Neuron (in vitro differentiated cells): ENCODE results near the gene ITPRIP.

Experiments used
- H2AFZ ChIP-seq: one replicate; pipeline ENCODE4 v1.6.1; 2013; ENCODE audit warnings: low read depth, mild to moderate bottlenecking, inconsistent platforms, low read length, moderate library complexity
- H3K27me3 ChIP-seq: one replicate; pipeline ENCODE4 v1.6.1; 2013; ENCODE audit warnings: low read length; ENCODE audit not compliant: insufficient read depth
- H3K36me3 ChIP-seq: one replicate; pipeline ENCODE4 v1.6.1; 2013; ENCODE audit warnings: low read length; ENCODE audit not compliant: insufficient read depth
- H3K4me1 ChIP-seq: one replicate; pipeline ENCODE4 v1.6.1; 2013; ENCODE audit warnings: low read length; ENCODE audit not compliant: insufficient read depth
- H3K4me3 ChIP-seq: 2 replicates; pipeline ENCODE4 v1.5.1; 2013; ENCODE audit warnings: mild to moderate bottlenecking, low read length, moderate library complexity
- H3K9me3 ChIP-seq: one replicate; pipeline ENCODE4 v1.6.1; 2013; ENCODE audit warnings: low read length

The ITPRIP gene

DNA sequence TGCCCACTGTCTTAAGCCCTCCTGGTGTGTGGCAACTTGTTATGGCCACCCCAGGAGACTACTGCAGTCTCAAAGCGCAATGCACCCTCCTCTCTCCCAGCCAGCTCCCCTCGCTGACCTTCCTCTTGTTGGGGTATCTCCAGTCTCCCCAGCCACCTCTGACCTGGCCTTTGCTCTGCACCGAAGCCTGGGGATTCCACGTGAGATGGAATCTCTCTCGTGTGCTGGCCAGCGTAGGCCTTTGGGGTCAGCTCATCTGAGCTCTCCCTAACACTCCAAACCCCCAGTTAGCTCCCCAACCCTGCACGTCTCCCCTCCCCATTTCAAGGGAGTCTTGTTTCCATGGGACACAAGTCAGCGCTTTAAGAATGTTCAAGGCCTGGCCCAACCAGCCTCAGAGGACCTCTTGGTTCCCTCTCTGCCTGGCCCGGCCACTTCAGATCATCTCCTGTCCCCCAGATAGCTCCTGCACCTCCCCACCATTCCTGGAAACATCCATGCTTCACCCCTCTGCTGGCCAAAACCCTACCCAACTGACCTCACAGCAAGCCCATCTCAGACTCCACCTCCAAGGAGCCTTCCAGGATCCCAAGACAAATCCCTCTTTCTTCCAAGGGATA is 11.2 kb downstream of the ITPRIP start:
- H3K36me3 ChIP-seq = no peaks in the 10 kb centered on the region
- H3K9me3 ChIP-seq = no peaks in the 10 kb centered on the region
- peaks cover 53% of the 10 kb centered on the region for H3K4me1 ChIP-seq
- H3K4me3 ChIP-seq = peak overlapping the region; percentile 39
- no peak overlapping the region for H2AFZ ChIP-seq
- H3K27me3 ChIP-seq = peaks cover 38% of the 10 kb centered on the region

DNA sequence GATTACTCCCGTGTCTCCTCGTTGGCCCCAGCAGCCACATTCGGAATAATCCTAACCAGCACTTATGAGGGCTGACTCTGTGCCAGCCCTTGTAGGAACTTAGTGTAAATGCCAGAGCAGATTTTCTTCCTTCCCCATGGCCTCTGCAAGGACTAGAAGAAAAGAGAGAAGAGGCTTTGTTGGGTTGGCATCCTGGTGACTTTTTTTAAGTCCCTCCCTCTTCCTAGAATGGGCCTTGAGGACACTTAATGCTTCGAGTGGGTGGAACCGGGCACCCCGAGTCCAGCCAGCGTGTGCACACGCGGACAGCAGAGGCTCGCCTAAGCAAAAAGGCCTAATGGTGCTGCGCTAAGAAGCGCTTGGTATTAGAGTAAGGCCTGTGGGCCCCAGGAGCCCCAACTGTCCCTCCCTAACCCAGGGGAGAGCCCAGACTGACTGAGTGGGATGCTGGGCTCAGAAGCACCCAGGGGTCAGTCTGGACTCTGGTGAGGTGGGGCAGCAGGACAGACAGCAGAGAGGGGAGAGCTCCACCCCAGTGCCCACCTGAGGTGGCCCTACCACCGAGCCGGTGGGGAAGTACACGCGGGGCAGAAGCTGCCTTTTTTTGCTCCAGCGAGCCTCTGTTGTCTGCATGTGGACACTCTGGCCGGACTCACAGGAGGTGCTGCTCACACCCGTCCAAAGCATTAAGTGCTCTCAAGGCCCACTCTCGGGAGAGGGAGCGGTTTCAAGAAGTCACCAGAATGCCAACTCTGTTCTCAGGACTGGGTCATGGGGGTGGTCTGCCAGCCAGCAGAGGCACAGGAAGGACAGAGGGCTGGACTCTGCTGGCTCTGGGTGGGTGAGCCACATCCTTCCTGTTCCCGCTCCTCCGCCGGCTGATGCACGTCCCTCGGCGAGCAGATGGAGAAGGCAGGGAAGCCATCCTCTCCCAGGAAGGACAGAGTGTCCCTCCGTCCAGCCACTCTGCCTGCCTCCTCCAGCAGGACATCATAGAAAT is 12.5 kb downstream of the ITPRIP start:
- Histone ChIP-seq H3K4me1 (peaks cover 39% of the 10 kb centered on the region), H3K27me3 (peaks cover 29% of the 10 kb centered on the region), H3K4me3 (no peak overlapping the region), H3K36me3 (no peaks in the 10 kb centered on the region), H2AFZ (no peak overlapping the region), H3K9me3 (no peaks in the 10 kb centered on the region)

DNA sequence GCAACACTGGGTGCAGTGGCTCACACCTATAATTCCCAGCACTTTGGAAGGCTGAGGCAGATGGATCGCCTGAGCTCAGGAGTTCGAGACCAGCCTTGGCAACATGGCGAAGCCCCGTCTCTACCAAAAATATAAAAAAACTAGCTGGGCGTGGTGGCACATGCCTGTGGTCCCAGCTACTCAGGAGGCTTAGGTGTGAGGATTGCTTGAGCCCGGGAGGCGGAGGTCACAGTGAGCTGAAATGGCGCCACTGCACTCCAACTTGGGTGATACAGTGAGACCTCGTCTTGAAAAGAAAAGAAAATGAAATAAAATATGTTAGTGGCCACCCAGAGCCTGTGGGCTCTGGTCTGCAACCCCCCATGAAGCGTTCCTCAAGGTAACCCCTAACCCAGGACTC is 13.3 kb downstream of the ITPRIP start:
- Histone ChIP-seq H3K4me1 (peaks cover 31% of the 10 kb centered on the region), H2AFZ (no peak overlapping the region), H3K4me3 (no peak overlapping the region), H3K36me3 (no peaks in the 10 kb centered on the region), H3K27me3 (peaks cover 22% of the 10 kb centered on the region), H3K9me3 (no peaks in the 10 kb centered on the region)

DNA sequence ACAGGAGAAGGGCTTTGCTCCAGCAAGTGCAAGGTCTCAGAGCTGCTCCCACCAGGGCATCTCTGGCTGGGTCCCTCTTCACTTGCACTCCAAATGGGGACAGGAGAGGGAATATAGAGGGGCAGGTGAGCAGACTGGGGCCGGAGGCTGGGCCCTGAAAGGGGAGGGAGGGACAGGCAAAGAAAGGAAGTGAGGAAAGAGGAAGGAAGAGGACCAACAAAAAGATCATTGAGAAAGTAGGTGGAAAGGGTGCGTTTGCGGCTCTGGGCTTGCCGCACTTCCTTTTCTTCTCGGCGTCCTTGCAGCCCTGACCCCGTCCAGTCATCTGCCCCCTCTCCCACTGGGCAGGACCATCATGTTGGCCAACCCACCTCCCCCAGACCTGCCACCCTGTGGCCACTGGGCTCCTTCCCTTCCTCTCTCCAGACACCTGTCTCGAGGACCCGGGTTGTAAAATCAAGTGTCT is 14.0 kb downstream of the ITPRIP start:
- H3K9me3 ChIP-seq = no peaks in the 10 kb centered on the region
- no peak overlapping the region for H3K4me3 ChIP-seq
- H3K4me1 ChIP-seq = peaks cover 24% of the 10 kb centered on the region
- H3K27me3 ChIP-seq = peaks cover 18% of the 10 kb centered on the region
- no peaks in the 10 kb centered on the region for H3K36me3 ChIP-seq
- H2AFZ ChIP-seq = no peak overlapping the region

DNA sequence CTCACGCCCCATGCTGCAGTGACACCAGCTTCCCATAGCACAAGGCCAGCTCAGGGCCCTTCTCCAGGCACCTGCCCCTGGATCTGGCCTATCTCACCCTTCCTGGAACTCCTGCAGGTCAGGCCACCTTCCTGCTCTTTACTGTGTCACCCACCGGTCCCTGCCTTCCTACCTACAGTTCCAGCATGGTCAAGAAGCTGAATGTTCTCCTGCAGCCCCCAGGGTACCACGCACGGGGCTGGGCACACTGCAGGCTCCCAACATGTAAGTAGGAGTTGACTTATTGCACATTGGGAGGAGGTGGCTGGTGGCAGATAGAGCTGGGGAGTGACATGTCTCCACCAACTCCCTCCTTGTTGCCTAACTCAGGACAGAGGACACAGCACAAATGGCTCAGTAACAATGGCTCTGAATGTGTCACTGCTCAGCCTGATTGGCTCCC is 14.5 kb downstream of the ITPRIP start:
- peaks cover 18% of the 10 kb centered on the region for H3K27me3 ChIP-seq
- H3K36me3 ChIP-seq = no peaks in the 10 kb centered on the region
- H3K4me3 ChIP-seq = no peak overlapping the region
- no peak overlapping the region for H2AFZ ChIP-seq
- H3K9me3 ChIP-seq = no peaks in the 10 kb centered on the region
- peaks cover 20% of the 10 kb centered on the region for H3K4me1 ChIP-seq

DNA sequence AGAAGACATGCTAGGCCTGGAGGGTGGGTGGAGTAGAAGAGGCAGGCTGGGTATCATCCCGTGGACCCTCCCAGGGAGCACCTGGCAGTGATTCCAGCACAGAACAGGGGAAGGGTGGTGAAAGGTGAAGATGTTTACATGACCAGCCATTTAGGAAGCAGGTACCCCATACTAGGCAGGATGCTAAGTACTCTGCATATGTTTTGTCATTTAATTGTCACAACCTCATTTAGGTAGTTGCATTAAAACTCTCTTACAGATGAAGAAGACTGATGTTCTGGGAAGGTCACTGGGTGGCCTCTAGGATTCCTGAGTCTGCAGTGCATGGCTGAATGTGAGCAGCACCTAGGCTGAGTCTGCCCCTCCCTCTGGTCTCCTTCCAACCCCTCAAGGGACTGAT is 15.2 kb downstream of the ITPRIP start:
- no peaks in the 10 kb centered on the region for H3K9me3 ChIP-seq
- H3K27me3 ChIP-seq = peaks cover 18% of the 10 kb centered on the region
- peaks cover 2% of the 10 kb centered on the region for H3K36me3 ChIP-seq
- no peak overlapping the region for H2AFZ ChIP-seq
- peaks cover 15% of the 10 kb centered on the region for H3K4me1 ChIP-seq
- H3K4me3 ChIP-seq = no peak overlapping the region

DNA sequence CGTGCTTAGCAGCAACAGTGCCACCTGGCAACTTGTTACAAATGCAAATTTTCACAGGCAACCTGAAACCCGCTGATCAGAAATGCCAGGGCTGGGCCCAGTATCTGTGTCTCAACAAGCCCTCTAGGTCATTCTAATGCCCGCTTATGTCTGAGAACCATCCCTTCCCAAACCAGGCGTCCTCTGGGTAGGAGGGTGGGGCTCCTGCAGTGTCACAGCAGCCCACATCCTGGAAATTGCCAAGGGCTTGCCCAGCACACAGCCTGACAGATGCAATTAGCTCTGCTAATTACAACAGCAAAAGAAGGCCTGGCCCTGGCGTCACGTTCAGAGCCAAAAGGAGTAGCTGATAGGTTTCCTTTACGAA is 15.9 kb downstream of the ITPRIP start:
- Histone ChIP-seq H3K27me3 (peaks cover 18% of the 10 kb centered on the region), H3K4me3 (no peak overlapping the region), H3K36me3 (peaks cover 2% of the 10 kb centered on the region), H2AFZ (no peak overlapping the region), H3K9me3 (no peaks in the 10 kb centered on the region), H3K4me1 (peaks cover 8% of the 10 kb centered on the region)

DNA sequence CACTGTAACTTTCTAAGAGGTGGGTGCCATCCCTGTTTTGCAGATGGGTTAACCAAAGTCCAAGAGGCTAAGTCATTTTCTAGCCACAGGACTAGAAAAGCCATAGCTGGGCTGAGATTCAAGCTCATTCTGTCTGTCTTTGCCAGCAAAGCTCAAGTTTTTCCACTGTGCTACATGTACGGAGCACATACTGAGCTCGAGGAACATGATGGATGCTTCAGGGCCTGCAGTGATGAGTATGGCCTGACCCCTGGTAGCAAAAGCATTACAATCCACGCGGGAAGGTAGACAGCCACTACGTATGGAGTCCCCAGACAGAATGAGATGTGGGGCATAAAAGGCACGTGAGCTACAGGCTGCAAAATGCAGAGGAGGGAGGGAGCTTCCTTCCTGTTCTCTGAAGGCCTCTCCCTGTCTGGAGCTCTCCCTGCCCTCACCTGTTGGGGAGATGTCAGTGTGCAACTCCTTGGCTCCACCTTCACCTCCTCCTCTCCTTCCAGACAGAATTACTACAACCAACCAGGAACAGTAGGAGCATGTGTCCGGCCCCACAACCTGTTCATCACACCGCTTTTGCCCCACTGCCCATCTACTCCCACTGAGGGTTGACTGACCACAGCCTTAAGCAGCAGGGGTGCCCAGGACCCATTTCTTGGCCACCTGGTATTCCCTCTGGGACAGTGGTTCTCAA is 16.4 kb downstream of the ITPRIP start:
- Histone ChIP-seq H2AFZ (no peak overlapping the region), H3K36me3 (peaks cover 2% of the 10 kb centered on the region), H3K27me3 (peaks cover 15% of the 10 kb centered on the region), H3K4me3 (no peak overlapping the region), H3K9me3 (no peaks in the 10 kb centered on the region), H3K4me1 (peaks cover 3% of the 10 kb centered on the region)

DNA sequence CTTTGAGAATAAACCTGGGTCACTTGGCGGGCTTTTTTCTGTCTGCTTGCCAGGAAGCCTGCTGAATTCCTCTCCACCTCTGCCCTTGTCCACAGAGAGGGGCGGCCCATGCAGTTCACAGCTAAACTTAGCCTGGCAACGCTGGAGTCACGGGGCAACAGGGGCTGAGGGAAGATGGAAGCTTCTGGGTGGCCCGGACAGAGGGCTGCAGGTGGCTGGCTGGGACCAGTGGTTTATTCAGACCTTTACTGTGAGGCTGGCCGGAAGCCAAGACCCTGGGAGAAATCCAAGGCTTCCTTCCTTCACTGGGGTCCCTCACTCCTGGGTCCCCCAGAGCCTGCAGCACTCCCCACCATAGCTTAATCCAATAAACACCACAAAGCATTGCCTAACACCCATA is 17.0 kb downstream of the ITPRIP start:
- Histone ChIP-seq H3K9me3 (no peaks in the 10 kb centered on the region), H3K27me3 (peaks cover 8% of the 10 kb centered on the region), H3K36me3 (peaks cover 2% of the 10 kb centered on the region), H3K4me1 (no peaks in the 10 kb centered on the region), H2AFZ (no peak overlapping the region), H3K4me3 (no peak overlapping the region)

DNA sequence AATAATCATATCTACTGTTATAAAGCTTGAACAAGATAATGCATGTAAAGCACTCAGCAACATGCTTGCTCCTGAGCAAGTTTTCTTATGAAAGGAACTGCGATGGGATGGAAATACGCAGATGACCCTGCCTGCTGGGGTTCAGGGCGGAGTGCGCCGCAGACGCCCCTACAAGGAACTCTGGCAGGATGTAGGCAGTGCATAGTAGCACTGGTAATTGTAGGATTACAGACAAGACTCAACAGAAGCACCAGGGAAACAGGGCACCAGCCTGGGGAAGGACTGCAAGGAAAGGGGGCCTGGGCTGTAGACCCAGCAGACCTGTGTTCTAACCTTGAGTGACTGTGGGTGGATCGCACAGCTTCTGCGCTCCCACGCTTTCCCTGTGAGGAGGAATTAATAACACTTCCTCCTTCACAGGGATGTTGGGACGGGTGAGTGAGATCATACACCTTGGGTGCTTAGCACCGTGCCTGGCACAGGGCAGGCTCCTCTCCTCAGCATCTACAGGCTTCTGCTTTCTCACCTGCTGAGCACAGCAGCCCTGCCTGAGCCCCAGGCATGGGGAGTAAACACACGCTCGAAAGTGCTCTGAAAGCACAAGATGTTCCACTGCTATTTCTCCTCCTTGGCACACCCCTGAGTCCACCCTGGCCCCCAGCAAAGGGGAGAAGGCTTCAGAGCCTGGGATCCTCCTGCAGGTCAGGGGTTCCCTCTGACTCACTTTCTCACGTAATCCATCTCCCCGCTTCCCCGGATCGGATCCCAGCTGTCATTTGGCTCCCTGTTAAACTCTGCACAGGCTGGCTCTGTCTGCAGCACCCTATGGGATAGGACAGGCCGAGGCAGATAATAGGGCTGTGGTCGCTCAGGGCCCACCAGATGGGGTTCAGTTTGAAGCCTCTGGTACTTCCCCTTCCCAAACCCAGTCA is 19.2 kb downstream of the ITPRIP start:
- H3K4me1 ChIP-seq = no peaks in the 10 kb centered on the region
- peaks cover 17% of the 10 kb centered on the region for H3K36me3 ChIP-seq
- no peak overlapping the region for H2AFZ ChIP-seq
- H3K4me3 ChIP-seq = no peak overlapping the region
- H3K9me3 ChIP-seq = peaks cover 2% of the 10 kb centered on the region
- peaks cover 2% of the 10 kb centered on the region for H3K27me3 ChIP-seq

DNA sequence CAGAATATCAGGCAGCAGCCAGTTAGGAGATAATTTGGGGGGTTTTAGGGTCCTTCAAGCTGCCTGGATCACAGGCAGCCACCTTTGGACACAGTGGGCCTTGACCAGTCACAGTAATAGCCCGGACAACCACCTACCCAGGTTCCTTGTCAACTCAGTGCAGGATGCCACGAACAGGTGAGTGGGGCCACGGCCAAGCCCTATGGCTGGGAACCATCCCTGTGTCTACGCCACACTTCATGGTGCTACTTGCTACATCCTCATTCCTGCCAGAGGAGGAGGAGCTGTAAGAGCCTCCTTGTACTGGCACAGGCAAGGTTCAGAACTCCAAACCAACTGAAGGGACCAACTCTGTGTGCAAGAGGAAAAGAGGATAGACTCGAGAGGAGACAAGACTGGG is 19.9 kb downstream of the ITPRIP start:
- Histone ChIP-seq H2AFZ (no peak overlapping the region), H3K27me3 (no peaks in the 10 kb centered on the region), H3K9me3 (peaks cover 2% of the 10 kb centered on the region), H3K4me3 (no peak overlapping the region), H3K4me1 (no peaks in the 10 kb centered on the region), H3K36me3 (peaks cover 24% of the 10 kb centered on the region)

DNA sequence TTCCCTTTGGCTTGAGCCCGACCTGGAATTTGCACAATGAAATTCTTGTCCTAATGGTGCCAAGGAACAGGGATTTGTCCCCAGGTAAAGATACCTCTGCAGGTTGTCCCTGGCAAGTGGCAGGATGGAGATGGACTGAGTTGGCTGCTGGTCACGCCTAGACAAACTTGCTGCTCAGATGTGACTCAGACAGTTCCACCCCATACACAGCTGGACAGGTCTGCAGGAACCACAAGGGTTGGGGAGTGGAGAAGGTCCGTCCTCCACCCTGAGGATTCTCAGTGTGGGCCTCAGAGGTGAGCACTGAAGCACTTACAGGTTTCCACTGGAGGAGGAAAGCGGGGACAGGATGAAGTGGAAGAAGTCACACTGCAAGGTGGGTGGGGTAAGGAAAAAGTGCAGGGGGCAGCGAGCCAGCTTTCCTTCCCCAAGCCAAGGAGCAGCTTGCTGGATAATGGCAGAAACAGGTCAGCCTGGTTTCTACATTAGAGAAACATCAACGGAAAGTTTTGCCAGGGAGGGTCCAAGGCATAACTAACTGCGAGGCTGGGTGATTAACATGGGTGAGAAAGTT is 20.5 kb downstream of the ITPRIP start:
- Histone ChIP-seq H3K36me3 (peaks cover 29% of the 10 kb centered on the region), H3K4me1 (no peaks in the 10 kb centered on the region), H2AFZ (no peak overlapping the region), H3K4me3 (no peak overlapping the region), H3K9me3 (peaks cover 2% of the 10 kb centered on the region), H3K27me3 (no peaks in the 10 kb centered on the region)
